Endometrial microvascular endothelial cells (primary cell): ENCODE measurements around the gene SLC9A9. TPM values are rescaled to one million over a fixed set of nuclear protein-coding genes. Genes with fewer than 3 reads are reported as not detected.

Experiments
- in situ Hi-C: cut with HindIII; loops from 2 replicates; pipeline ENCODE4 v1.10.0; 2017; ENCODE audit warnings: low sequenced_read_pairs, low pct_unique_long_range_greater_than_20kb; ENCODE audit errors: inconsistent ontology term
- total RNA-seq: library from RNA; depleted of rRNA; stranded (reverse); fragments of >200 nt; gene quantifications from one replicate; pipeline ENCODE4 v1.2.3, GENCODE V29; 2015; ENCODE audit errors: inconsistent ontology term

The SLC9A9 gene
- total RNA-seq, 1 donor from 2014 or later, result 2.3 TPM

- in situ Hi-C loops, result no loop called here
Measured at GRCh38 chr3:143313893-143314188, 534.4 kb downstream of the SLC9A9 start.

GRCh38 chr3:143313025-143313892 lies 535.0 kb downstream of the SLC9A9 start:
- in situ Hi-C loops, result no loop called here

GRCh38 chr3:143311096-143311495 lies 537.2 kb downstream of the SLC9A9 start:
- in situ Hi-C loops, result no loop called here

- in situ Hi-C loops, result no loop called here
Measured at GRCh38 chr3:143309705-143310104, 538.6 kb downstream of the SLC9A9 start.

GRCh38 chr3:143307613-143308183 lies 540.6 kb downstream of the SLC9A9 start:
- in situ Hi-C loops, result no loop called here

GRCh38 chr3:143306407-143306806 lies 541.9 kb downstream of the SLC9A9 start:
- in situ Hi-C loops, result no loop called here

GRCh38 chr3:143302638-143303171 lies 545.6 kb downstream of the SLC9A9 start:
- in situ Hi-C loops, result no loop called here

GRCh38 chr3:143301031-143301901 lies 547.0 kb downstream of the SLC9A9 start:
- in situ Hi-C loops, result no loop called here

- in situ Hi-C loops, result no loop called here
Measured at GRCh38 chr3:143298886-143299535, 549.3 kb downstream of the SLC9A9 start.

GRCh38 chr3:143298380-143298779 lies 549.9 kb downstream of the SLC9A9 start:
- in situ Hi-C loops, result no loop called here

GRCh38 chr3:143295201-143296080 lies 552.8 kb downstream of the SLC9A9 start:
- in situ Hi-C loops, result no loop called here

- in situ Hi-C loops, result no loop called here
Measured at GRCh38 chr3:143294188-143294587, 554.1 kb downstream of the SLC9A9 start.

- in situ Hi-C loops, result no loop called here
Measured at GRCh38 chr3:143291836-143292447, 556.3 kb downstream of the SLC9A9 start.

GRCh38 chr3:143288944-143289343 lies 559.3 kb downstream of the SLC9A9 start:
- in situ Hi-C loops, result no loop called here

- in situ Hi-C loops, result no loop called here
Measured at GRCh38 chr3:143287403-143287802, 560.9 kb downstream of the SLC9A9 start.

- in situ Hi-C loops, result no loop called here
Measured at GRCh38 chr3:143286392-143287010, 561.8 kb downstream of the SLC9A9 start.

GRCh38 chr3:143283432-143284128 lies 564.7 kb downstream of the SLC9A9 start:
- in situ Hi-C loops, result no loop called here
